ENCODE measurements around the gene TRIM2.
"Not testable (repeated sequence)": the region's sequence is repeated elsewhere in the genome, so short reads cannot be mapped to it uniquely, and the experiment has no call there.

Gene TRIM2

DNA sequence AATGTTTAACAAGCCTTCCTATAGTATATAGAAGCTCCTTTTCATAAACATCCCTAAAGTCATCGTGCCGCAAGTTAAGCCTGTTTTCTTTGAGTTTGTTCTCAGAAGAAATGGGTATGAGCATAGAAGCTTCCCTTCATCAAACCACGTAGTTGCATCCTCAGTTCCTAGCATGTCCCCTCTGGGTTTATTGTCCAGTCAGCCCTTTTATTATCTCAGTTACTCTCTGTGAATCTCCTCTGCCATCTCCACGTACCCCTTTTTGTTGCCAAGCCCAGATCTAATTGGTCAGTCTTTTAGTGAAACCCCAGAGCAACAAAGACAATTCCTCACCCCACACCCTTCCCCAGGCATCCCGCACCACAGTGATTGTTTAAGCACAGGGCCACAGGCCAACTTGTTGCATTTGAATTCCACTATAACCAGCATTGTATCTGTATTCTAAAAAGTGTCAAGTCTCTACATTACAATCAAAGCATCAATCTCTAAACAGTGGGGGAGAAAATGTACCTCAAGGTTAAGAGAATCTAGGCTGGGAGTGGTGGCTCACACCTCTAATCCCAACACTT, 12.4 kb upstream of the TRIM2 start:
- DNase-seq: no peak

DNA sequence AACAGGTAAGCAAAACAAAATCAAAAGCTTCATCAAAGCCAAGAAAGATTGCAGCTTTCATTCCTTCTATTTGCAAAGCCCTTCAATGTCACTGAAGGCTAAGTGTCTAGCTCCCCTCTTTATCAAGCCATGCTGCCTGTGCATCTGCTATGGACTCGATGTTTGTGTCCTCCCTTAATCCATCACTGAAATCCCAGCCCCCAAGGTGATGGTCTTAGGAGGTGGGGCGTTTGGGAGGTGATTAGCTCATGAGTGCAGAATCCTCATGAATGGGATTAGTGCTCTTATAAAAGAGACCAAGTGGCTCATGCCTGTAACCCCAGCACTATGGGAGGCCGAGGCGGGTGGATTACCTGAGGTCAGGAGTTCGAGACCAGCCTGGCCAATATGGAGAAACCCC, 6.9 kb upstream of the TRIM2 start:
- peak; percentile 9 for DNase-seq

- no peak for DNase-seq
These were observed 5.5 kb upstream of the TRIM2 start for GRCh38 chr4:153198719-153199118.

- not testable (repeated sequence) for DNase-seq
These were observed 497 bp upstream of the TRIM2 start for GRCh38 chr4:153203746-153204145.

GRCh38 chr4:153204728-153205648, 745 bp downstream of the TRIM2 start:
- no peak for DNase-seq

GRCh38 chr4:153205757-153206156, 1.5 kb downstream of the TRIM2 start:
- no peak for DNase-seq

DNA sequence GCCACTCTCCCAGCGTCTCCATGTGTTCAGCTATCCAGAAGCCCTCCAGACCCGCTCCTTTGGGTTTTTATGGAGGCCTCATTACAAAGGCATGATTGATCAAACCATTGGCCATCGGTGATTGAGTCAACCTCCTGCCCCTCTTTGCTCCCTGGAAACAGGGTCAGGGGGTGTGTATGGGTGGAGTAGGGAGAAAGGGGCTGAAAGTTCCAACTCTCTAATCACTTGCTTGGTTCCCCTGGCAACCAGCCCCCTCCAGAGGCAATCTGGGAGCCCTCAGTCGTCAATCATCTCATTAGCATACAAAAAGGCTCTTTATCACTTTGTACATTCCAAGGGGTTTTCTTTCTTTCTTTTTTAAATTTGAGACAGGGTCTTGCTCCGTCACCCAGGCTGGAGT, 2.3 kb downstream of the TRIM2 start:
- no peak for DNase-seq

DNA sequence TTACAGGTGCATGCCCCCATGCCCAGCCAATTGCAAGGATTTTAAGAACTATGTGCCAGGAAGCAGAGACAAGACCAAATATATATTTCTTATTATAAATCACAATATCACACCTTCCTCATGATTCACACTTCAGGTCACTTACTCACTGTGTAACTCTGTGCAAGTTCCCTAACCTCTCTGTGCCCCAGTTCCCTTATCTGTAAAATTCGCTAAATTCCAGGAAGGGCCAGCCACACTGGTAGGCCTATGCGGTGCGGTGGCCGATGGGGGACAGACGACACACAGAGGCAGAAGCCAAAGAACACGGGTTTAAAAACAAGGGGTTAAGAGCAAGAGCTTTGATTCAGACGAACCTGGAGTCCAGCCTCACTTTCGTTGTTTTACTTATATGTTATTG, 2.8 kb downstream of the TRIM2 start:
- DNase-seq: no peak

DNA sequence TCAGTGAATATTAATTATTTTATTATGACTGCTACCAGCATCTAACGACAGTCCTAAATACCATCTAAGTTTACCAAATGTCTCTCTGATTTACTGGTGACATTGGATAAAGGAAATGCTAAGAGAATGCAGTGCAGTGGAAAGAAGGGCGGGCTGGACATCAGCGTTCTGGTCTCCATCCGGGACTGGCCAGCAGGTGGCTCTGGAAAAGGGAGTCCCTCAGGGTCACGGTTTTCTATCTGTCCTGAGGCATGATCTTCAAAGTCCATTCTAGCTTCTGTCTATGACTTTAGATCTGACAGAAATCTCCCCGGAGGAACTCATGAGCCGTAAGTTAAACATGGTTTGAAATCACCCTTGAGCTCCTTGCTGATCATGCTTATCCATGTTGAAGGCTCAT, 3.3 kb downstream of the TRIM2 start:
- DNase-seq: no peak

DNA sequence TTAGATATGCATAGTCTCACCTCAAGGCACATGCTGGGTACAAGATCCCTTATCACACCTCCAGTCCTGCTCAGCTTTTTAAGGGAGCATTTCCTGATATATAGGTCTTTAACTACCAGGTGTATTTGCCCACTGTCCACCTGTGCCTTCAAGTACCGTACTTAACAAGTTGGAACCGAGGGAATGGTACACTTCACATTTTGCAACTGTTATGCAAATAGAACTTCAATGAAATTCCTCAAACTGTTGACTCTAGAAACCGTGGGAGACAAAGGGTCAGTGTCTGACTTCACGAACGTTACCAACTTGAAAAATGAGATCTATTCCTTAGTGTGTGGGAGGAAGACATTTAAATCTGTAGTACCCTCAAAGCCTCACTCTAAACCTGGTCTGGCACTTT, 5.2 kb downstream of the TRIM2 start:
- no peak for DNase-seq

DNA sequence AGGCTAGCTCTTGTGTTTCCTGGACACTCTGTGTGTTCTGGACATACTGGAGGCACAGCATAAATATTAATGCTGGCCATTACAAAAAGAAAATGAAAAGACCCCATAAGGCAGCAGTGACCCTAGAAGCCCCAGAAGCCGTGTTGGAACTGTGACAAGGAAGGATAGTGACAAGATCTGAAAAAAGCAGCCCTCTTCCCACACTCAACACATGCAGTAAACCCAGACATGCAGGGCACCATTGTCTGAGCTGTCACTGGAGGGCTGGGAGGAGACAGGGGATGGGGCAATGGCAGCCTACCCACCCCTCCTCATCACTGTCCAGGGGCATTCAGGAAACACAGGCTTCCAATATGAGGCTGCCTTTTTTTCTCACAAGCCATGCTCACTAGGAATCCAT, 6.5 kb downstream of the TRIM2 start:
- DNase-seq: no peak

- DNase-seq: no peak
These were observed 7.9 kb downstream of the TRIM2 start for GRCh38 chr4:153211986-153212728.

DNA sequence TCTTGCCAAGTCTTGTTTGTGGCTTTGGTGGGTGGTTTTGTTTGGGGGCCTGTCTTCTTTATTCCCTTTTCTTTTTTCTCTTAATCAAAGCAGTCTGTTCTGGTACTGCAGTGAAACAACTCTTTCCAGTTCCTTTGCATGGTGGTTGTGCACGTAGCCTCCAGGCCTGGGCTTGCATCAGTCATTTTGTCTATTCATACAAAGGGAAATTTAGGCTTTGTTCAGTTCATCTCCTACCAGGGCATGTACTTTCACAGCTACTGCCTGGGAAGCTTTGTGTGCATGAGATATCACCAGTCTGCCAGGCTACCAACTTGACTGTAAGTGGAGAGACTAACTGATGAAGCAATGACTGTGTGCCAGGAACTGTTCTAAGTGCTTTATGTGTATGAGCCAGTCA, 8.5 kb downstream of the TRIM2 start:
- no peak for DNase-seq

- DNase-seq: no peak
These were observed 11.7 kb downstream of the TRIM2 start for GRCh38 chr4:153215921-153216320.

GRCh38 chr4:153216546-153216945, 12.3 kb downstream of the TRIM2 start:
- no peak for DNase-seq

GRCh38 chr4:153217440-153217839, 13.2 kb downstream of the TRIM2 start:
- DNase-seq: no peak

- no peak for DNase-seq
These were observed 14.7 kb downstream of the TRIM2 start for GRCh38 chr4:153218961-153219360.

DNA sequence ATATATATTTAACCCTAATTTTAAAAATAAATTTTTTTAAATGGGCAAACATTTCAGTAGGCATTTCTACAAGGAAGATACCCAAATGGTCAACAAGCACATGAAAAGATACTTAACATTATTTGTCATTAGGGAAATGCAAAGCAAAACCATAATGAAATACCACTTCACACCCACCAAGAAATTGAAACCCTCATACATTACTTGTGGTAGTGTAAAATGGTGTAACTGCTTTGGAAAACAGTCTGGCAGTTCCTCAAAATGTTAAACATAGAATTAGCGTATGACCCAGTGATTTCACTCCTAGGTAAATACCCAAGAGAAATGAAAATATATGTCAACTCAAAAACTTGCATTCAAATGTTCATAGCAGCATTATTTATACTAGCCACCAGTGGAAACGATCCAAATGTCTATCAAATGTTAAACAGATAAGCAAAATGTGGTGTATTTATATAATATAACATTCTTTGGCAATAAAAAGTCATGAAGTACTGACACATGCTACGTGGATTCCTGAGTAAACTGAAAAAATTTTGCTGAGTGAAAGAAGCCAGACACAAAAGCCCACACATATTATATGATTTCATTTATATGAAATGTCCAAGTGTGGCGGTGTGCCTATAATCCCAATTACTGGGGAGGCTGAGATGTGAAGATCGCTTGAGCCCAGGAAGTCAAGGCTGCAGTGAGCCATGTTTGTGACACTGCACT, 16.6 kb downstream of the TRIM2 start:
- no peak for DNase-seq

GRCh38 chr4:153221783-153222706, 17.8 kb downstream of the TRIM2 start:
- peak; percentile 43 for DNase-seq

DNA sequence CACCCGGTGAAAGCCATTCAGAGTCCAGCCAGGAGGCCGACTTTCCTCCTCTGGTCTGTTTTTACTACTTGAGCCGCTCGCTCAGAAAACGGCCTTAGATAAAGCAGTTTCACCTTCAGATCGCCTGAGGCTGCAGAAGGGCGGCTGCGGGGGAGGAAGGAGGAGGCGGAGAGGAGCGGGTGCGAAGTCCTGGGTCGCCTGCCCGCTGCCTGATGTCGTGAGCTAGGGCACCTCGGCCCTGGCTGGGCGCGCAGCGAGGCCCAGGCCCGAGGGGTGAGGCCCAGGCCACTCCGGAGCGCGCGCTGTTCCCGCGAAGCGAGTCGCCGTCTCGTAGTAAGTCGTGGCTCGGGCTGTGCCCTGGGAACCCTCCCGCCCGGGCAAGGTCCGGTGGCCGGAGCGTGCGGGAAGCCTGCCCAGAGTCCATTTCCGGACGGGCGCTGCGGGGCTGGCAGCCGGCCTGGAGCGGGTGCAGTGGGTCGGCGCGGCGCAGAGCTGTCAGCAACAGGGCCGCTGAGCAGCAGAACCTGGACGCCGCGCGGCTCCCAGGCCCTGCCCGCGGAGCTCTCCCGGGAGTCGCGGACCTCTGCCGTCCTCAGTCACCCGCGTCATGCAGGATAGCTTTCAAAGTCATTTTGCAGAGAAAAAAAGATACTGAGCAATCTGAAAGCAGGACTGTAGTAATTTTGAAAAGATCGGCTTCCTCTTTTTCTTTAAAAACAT, 18.6 kb downstream of the TRIM2 start:
- no peak for DNase-seq

- DNase-seq: no peak
These were observed 19.2 kb downstream of the TRIM2 start for GRCh38 chr4:153223427-153223801.

Measured in NCI-H524 treated with DMSO at 0.1 percent for 48 hours (cell line).